NCI-H446 (cell line): ENCODE results near the gene DERA.
"Not testable (repeated sequence)": the region's sequence is repeated elsewhere in the genome, so short reads cannot be mapped to it uniquely, and the experiment has no call there.

Experiments used
- DNase-seq, 2 experiments: peaks; one replicate each; lab custom pipeline; 2025; lab: John Stamatoyannopoulos, UW

Gene DERA

DNA sequence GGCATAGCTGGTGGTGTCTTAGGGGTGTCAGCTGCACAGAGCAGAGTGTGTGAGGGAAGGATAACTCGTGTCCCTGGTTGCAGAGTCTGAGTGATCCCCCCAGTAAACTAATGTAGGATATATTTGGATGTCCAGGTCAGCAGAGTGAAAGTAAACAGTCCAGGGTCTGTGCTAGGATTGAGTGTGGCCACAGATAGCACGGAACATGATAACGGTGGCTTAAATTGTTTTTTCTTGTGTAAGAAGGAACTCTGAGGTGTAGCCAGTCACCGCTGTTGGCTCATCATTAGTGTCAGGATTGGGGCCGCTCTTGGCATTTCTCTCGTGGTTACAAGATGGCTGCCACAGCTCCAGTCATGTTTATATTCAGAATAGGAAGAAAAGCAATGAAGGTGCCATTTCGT, 97.3 kb downstream of the DERA start:
- DNase-seq, result no peak

- no peak for DNase-seq
These were observed 101.0 kb downstream of the DERA start for GRCh38 chr12:16012117-16012516.

GRCh38 chr12:16013722-16014121, 102.6 kb downstream of the DERA start:
- not testable (repeated sequence) for DNase-seq

DNA sequence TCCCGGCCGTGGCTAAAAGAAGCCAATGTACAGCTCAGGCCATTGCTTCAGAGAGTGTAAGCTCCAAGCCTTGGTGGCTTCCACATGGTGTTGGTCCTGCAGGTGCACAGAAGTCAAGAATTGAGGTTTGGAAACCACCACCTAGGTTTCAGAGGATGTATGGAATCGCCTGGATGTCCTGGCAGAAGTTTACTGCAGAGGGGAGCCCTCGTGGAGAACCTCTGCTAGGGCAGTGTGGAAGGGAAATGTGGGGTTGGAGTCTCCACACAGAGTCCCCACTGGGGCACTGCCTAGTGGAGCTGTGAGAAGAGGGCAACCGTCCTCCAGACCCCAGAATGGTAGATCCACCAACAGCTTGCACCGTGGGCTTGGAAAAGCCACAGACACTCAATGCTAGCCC, 103.3 kb downstream of the DERA start:
- DNase-seq, result not testable (repeated sequence)

DNA sequence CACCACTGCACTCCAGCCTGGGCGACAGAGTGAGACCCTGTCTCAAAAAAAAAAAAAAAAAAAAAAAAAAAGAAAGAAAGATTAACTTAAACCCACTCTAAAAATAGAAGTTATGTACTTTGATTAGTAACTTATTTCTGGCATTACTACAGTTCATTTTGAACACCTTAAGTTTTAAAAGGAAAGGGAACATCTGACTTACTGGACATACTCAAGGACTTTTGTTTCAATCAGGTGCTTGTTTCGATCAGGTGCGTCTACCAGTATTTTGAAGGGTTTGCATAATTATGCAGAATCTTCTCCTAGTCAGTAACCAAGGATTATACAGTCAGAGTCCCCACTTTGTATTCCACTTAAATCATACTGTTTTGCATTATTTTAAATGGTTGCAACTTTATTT, 105.6 kb downstream of the DERA start:
- no peak for DNase-seq

DNA sequence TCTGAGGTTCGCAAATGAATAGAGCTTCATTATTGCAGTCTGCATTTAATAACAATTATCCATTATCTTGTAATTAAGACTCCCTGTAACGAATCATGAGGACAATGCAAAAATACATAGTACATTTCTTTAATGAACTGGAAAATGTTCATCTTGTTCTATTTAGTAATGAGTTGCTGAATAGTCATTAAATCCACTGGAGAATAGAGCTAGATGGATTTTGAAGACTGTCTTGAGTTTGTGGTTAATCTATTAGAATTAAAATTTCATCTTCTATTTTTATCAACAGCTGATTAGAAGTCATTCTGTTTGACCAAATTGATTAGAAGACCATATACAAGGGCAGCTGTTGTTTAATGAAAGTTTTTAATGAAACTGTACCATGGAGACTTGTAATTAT, 107.2 kb downstream of the DERA start:
- DNase-seq, result no peak

DNA sequence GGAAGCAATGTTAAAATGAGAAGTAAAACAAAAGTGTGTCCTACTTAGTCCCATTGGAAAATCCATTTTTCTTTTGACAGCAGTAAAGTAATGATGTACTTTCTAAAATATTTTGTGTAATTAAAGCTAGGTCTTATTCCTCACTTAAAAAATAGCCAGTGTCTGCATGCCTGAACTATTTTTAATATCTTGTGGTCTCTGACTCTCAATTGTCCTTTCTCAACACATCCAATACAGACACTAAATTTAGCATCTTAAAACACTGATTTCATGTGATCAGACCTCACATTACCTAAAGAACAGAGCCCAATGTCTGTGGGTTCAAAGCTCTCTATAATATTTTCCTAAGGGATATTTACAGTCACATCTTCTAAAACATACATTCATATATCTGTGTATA, 108.0 kb downstream of the DERA start:
- DNase-seq, result no peak

DNA sequence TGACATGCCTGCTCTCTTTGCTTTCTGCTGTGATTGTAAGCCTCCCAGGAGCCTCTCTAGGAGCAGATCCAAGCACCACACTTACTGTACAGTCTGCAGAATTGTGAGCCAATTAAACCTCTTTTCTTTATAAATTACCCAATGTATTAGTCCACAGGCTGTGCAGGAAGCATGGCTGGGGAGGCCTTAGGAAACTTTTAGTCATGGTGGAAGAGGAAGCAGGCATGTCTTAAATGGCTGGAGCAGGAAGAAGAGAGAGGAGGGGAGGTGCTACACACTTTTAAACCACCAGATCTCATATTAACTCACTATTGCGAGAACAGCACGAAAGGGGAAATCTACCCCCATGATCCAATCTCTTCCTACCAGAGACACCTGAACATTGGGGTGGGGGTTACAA, 108.9 kb downstream of the DERA start:
- DNase-seq, result no peak

DNA sequence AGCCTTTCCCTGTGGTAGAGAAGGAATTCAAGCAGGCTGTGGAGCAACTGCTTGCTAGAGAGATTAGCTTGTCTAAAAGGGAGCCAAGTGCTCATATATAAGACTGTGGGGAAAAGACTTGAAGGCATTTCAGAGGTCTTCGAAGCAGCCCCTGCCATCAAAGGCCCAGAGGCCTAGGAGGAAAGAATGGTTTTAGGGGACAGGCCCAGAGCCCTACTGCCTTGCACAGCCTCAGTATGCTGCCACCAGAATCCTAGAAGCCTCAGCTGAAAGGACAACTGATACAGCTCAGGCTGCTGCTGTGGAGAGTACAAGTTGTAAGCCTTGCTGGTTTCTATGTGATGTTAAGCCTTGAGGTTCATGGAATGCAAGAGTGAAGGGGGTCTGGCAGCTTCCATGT, 109.9 kb downstream of the DERA start:
- DNase-seq, result no peak

DNA sequence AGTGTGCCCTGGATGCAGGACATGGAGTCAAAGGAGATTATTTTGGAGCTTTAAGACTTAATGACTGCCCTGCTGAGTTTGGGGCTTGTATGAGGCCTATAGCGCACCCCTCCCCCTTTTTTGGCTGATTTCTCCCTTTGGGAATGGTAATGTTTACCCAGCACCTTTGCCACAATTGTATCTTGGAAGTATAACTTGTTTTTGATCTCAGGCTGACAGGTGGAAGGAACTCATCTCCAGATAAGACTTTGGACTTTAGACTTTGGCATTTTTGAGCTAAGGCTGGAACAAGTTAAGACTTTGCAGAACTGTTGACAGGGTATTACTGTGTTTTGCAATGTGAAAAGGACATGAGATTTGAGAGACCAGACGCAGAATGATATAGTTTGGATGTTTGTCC, 110.5 kb downstream of the DERA start:
- no peak for DNase-seq

GRCh38 chr12:16027002-16027401, 115.9 kb downstream of the DERA start:
- no peak for DNase-seq

- DNase-seq, result no peak
These were observed 119.6 kb downstream of the DERA start for GRCh38 chr12:16030744-16031143.

DNA sequence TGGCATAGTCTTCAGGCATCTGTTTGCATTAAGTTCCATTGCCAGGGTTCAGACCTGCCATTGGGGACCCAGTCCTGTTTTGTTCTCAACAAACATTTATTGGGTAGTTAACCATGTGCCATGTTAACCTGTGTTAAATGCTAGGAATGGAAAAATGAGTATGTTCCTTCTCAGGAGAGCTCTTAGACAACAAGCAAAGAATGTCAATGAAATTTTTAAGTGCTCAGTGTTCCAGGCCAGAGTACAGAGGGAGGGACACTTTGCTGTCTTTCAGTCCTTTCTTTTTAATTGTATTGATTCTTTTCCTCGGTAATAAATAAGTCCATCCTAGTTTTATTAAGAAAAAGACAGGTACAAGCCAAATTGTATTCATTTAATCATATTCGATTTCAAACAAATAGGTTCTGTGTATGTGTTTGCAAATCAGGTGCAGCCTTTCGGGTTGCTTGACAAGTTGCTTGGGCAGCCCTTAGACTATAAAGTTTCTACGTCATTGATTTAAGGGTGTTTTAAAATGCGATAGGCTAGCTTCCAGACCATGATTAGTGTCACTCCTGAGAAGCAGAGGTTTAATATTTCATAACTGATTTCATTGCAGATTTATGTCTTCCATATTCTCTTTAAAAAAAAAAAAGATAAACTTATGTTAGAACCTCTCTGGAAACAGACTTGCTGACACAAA, 123.1 kb downstream of the DERA start:
- no peak for DNase-seq

DNA sequence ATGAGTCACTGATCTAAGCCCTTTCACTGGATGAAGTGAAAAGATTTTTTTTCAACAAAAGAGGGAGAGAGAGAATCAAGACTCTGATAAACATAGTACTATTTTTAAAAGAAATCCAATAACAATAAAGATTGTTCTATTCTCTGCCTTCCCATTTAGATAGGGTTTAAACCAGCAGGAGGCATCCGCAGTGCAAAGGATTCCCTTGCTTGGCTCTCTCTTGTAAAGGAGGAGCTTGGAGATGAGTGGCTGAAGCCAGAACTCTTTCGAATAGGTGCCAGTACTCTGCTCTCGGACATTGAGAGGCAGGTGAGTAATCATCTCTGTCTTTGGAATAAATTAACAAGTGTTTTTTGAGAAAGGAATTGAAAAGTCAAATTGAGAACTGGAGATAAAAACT, 124.9 kb downstream of the DERA start:
- no peak for DNase-seq

DNA sequence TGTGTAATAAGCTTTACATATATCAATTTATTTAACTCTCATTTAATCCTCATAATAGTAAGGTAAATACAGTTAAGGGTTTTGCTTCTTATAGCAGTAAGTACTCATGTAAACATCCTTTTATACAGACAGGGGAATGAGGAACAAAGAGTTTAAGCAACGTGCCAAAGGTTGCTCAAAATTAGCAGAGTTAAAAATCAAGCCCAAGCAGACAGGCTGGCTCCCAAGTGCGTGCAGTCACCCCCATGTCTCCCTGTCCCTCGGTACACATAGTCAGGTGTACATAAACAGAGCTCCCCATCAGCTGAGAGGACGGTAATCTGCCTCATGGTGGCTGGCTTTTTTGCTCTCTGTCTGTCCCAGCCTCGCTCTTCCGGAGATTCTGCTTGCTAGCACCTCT, 126.4 kb downstream of the DERA start:
- no peak for DNase-seq

GRCh38 chr12:16043480-16043879, 132.3 kb downstream of the DERA start:
- no peak for DNase-seq

DNA sequence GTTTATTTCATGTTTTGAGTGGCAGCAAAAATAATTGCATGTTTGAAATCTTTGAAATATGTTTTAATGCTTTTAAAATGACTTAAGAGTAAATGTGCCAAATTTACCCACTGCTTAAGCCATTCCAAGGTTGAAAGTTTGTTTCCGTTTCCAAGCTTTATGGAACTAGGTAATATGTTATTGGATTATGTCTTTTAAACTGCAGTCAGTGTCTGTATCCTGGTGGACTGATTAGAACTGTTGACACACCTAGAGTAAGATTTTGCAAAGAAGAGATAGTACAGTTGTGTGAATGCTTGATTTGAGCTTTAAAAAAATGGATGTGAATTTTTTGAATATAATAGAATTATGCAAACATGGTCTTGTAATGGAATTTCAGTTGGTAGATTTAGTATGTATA, 135.1 kb downstream of the DERA start:
- no peak for DNase-seq

GRCh38 chr12:16048511-16048910, 137.4 kb downstream of the DERA start:
- no peak for DNase-seq

- no peak for DNase-seq
These were observed 145.8 kb downstream of the DERA start for GRCh38 chr12:16056910-16057309.

DNA sequence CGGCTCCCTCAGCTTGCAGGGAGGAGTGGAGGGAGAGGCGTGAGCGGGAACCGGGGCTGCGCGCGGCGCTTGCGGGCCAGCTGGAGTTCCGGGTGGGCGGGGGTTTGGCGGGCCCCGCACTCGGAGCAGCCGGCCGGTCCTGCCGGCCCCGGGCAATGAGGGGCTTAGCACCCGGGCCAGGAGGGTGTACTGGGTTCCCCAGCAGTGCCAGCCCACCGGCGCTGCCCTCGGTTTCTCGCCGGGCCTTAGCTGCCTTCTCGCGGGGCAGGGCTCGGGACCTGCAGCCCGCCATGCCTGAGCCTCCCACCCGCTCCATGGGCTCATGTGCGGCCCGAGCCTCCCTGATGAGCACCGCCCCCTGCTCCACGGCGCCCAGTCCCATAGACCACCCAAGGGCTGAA, 146.2 kb downstream of the DERA start:
- DNase-seq, result not testable (repeated sequence)

GRCh38 chr12:16062611-16063010, 151.5 kb downstream of the DERA start:
- DNase-seq, result no peak

- no peak for DNase-seq
These were observed 152.6 kb downstream of the DERA start for GRCh38 chr12:16063726-16064125.

- no peak for DNase-seq
These were observed 159.0 kb downstream of the DERA start for GRCh38 chr12:16070113-16070512.

- DNase-seq, result no peak
These were observed 161.5 kb downstream of the DERA start for GRCh38 chr12:16072678-16073077.

DNA sequence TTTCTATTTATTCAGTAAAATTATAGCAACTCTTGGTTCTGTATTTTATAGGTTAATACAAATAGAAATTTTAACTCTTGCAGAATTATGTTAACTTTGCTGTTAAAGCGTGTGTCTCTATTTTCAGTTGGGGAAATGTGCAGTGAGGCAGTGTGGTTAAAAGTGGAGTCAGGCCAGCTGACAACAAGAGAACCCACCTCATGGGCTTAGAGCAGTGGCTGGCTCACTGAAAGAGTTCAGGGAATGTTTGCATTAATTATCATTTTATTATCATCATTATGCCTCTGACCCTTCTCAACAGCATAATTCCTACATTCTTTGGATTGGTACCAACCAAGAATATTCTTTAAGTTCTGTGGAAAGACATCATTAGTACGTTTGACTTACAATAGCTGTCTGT, 163.8 kb downstream of the DERA start:
- DNase-seq, result no peak
